A549 (cell line): ENCODE data around the gene LAMP2. TPM values are rescaled to one million over a fixed set of nuclear protein-coding genes. Genes with fewer than 3 reads are reported as not detected.
A peak's percentile ranks its signal among the peaks of the same experiment; 100 is the strongest.

Experiments used
- ATAC-seq, 2 experiments: fragments of 200-7000 bp in 1 of 2; fragments of >200 bp in 1 of 2; cut with Nextera tagmentation in 1 of 2; cut with Tn5 transposase in 1 of 2; 3 replicates each; pipeline versions ENCODE4 v1.8.0 to v1.9.1; 2018 to 2020; ENCODE audit warnings: mild to moderate bottlenecking in 1 of 2, moderate library complexity in 1 of 2
- CTCF ChIA-PET: fragments of 300-600 bp; sonication (Branson Sonifier 250); formaldehyde crosslinking; extraction: SDS; loops from one replicate; lab custom pipeline; 2021; ENCODE audit warnings: antibody characterized with exemption, inconsistent platforms; lab: Yijun Ruan, JAX
- POLR2A ChIA-PET: fragments of 350-600 bp; formaldehyde crosslinking; extraction: SDS; loops from one replicate; lab custom pipeline; 2021; ENCODE audit warnings: antibody characterized with exemption, inconsistent platforms; lab: Yijun Ruan, JAX
- DNase-seq, 2 experiments: peaks; one replicate each; pipeline versions ENCODE4 v3.0.0 to v3.0.0-alpha.2; 2011 to 2016; ENCODE audit warnings: low read depth in 1 of 2, low spot score in 1 of 2
- FAIRE-seq: peaks from 2 replicates; lab custom pipeline; 2011; peaks lifted over from hg19 to GRCh38; lab: Jason Lieb, UNC
- H3K27ac ChIP-seq, 2 experiments: fragments of >200 bp; sonication (Bioruptor Twin); formaldehyde crosslinking; 3 replicates each; pipeline ENCODE4 v1.5.1; 2016 to 2017
- H3K4me1 ChIP-seq: fragments of >200 bp; sonication (Bioruptor Twin); formaldehyde crosslinking; 3 replicates; pipeline ENCODE4 v1.6.1; 2016
- H3K4me2 ChIP-seq: fragments of >200 bp; sonication (Bioruptor Twin); formaldehyde crosslinking; 3 replicates; pipeline ENCODE4 v1.6.1; 2016
- H3K4me3 ChIP-seq: fragments of >200 bp; sonication (Bioruptor Twin); formaldehyde crosslinking; 3 replicates; pipeline ENCODE4 v1.5.1; 2016
- H3K9me3 ChIP-seq: fragments of >200 bp; sonication (Bioruptor Twin); formaldehyde crosslinking; 3 replicates; pipeline ENCODE4 v1.6.1; 2016
- CBX8 ChIP-seq: fragments of 200-600 bp; sonication (generic); IDR thresholded peaks from 2 replicates; pipeline ENCODE4 v1.6.1; 2016
- EP300 ChIP-seq, 2 experiments: fragments of >200 bp; sonication (Bioruptor Twin); formaldehyde crosslinking; IDR thresholded peaks; 2 replicates in 1 of 2; 3 replicates in 1 of 2; pipeline ENCODE4 v1.6.1; 2016 to 2017
- HEYL ChIP-seq: fragments of 250-450 bp; sonication (Bioruptor Pico); IDR thresholded peaks from 2 replicates; pipeline ENCODE4 v1.8.0; 2021; ENCODE audit warnings: mild to moderate bottlenecking, moderate library complexity
- HOXA7 ChIP-seq: fragments of 250-450 bp; sonication (Bioruptor Pico); IDR thresholded peaks from 2 replicates; pipeline ENCODE4 v1.5.0; 2020; ENCODE audit warnings: mild to moderate bottlenecking, moderate library complexity
- HOXB13 ChIP-seq: fragments of 250-450 bp; sonication (Bioruptor Pico); IDR thresholded peaks from 2 replicates; pipeline ENCODE4 v1.5.0; 2020; ENCODE audit warnings: low read depth, mild to moderate bottlenecking, moderate library complexity
- JUN ChIP-seq, 2 experiments: fragments of >200 bp; sonication (Bioruptor Twin); formaldehyde crosslinking; IDR thresholded peaks; 2 replicates in 1 of 2; 3 replicates in 1 of 2; pipeline ENCODE4 v1.6.1; 2016 to 2017
- KDM1A ChIP-seq: fragments of 200-600 bp; sonication (generic); IDR thresholded peaks from 2 replicates; pipeline ENCODE4 v1.6.1; 2016; ENCODE audit warnings: low read depth, mild to moderate bottlenecking
- MAFK ChIP-seq: fragments of 450-650 bp; IDR thresholded peaks from 2 replicates; pipeline ENCODE4 v1.6.1; 2014; ENCODE audit not compliant: partially characterized antibody
- MAZ ChIP-seq: fragments of 150-350 bp; IDR thresholded peaks from 2 replicates; pipeline ENCODE4 v1.6.1; 2014; ENCODE audit warnings: antibody characterized with exemption, low read depth, low read length, borderline replicate concordance
- MYC ChIP-seq: IDR thresholded peaks from 2 replicates; pipeline ENCODE4 v1.6.1; 2012; ENCODE audit warnings: mild to moderate bottlenecking, inconsistent platforms, low read length, improper control_type of control experiment, borderline replicate concordance
- NR3C1 ChIP-seq: fragments of >200 bp; sonication (Bioruptor Twin); formaldehyde crosslinking; IDR thresholded peaks from 3 replicates; pipeline ENCODE4 v1.6.1; 2017
- POLR2AphosphoS2 ChIP-seq: conservative IDR thresholded peaks from 2 replicates; pipeline ENCODE4 v1.6.1; 2012; ENCODE audit warnings: low read length, improper control_type of control experiment, inconsistent platforms
- RFX5 ChIP-seq: fragments of 450-650 bp; IDR thresholded peaks from 2 replicates; pipeline ENCODE4 v1.7.1; 2014; ENCODE audit warnings: antibody characterized with exemption, mild to moderate bottlenecking, moderate library complexity
- ZC3H11A ChIP-seq: fragments of 450-650 bp; IDR thresholded peaks from 2 replicates; pipeline ENCODE4 v1.6.1; 2014; ENCODE audit warnings: antibody characterized with exemption, mild to moderate bottlenecking
- ZFP36 ChIP-seq: fragments of 450-650 bp; IDR thresholded peaks from 2 replicates; pipeline ENCODE4 v1.6.1; 2014; ENCODE audit warnings: borderline replicate concordance; ENCODE audit not compliant: partially characterized antibody
- WGBS: methylation state at CpG from one replicate; pipeline ENCODE4 v1.1.6; 2017; ENCODE audit errors: missing lambda C conversion rate; 5-methylcytosine and 5-hydroxymethylcytosine counted together
- polyA plus RNA-seq, 4 experiments: library from polyadenylated mRNA; depleted of rRNA in 3 of 4; stranded (reverse); fragments of >200 nt; fragmentation: RNase III in 1 of 4; extraction: RNeasy Plus Mini Kit Qiagen cat#74134 plus additional on column Dnase treatment in 1 of 4; gene quantifications; 2 replicates in 3 of 4; 3 replicates in 1 of 4; pipeline ENCODE4 v1.2.3, GENCODE V29; 2011 to 2017
- TF ChIP-seq, protein P1 (sequence below): IDR thresholded peaks from 2 replicates; pipeline ENCODE4 v1.6.1; 2012
- TF ChIP-seq, protein P2 (sequence below): fragments of 250-450 bp; sonication (Bioruptor Pico); IDR thresholded peaks from 2 replicates; pipeline ENCODE4 v1.5.0; 2020; ENCODE audit warnings: low read depth, mild to moderate bottlenecking, moderate library complexity
- TF ChIP-seq, protein P3 (sequence below): fragments of 250-450 bp; sonication (Bioruptor Pico); IDR thresholded peaks from 2 replicates; pipeline ENCODE4 v1.5.0; 2021; ENCODE audit warnings: mild to moderate bottlenecking, moderate library complexity, borderline replicate concordance
- TF ChIP-seq, protein P4 (sequence below): fragments of >200 bp; sonication (Bioruptor Twin); formaldehyde crosslinking; IDR thresholded peaks from 3 replicates; pipeline ENCODE4 v1.6.1; 2016
- TF ChIP-seq, protein P5 (sequence below): fragments of 200-600 bp; sonication (generic); IDR thresholded peaks from 2 replicates; pipeline ENCODE4 v1.6.1; 2016; ENCODE audit warnings: antibody characterized with exemption, mild to moderate bottlenecking, moderate library complexity
- TF ChIP-seq, protein P6 (sequence below): fragments of >200 bp; sonication (Bioruptor Twin); formaldehyde crosslinking; IDR thresholded peaks from 3 replicates; pipeline ENCODE4 v1.5.1; 2016

The LAMP2 gene
- polyA plus RNA-seq, 2 of the 4 experiments (the other 2 are of a cell fraction) = 76.9 to 79.5 TPM

DNA sequence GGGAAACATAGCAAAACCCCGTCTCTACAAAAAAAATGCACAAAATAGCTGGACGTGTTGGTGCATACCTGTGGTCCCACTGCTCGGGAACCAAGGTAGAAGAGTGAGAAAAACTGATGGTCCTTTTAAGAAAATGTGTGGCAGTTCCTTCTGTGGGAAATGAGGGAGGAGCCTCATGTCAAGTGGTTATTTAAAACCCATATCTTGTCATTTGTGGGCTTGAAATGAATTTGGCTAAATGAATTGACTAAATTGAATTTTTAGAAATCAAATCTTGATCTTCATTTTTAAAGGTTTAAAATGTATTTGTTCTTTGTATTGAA, 16.2 kb upstream of the LAMP2 start:
- peaks cover 7% of the 10 kb centered on the region; the same call in 1 of the 3 replicates for H3K4me1 ChIP-seq
- no peak for TF ChIP-seq JUN (IDR thresholded peaks at IDR 0.05)
- TF ChIP-seq, protein P1, sequence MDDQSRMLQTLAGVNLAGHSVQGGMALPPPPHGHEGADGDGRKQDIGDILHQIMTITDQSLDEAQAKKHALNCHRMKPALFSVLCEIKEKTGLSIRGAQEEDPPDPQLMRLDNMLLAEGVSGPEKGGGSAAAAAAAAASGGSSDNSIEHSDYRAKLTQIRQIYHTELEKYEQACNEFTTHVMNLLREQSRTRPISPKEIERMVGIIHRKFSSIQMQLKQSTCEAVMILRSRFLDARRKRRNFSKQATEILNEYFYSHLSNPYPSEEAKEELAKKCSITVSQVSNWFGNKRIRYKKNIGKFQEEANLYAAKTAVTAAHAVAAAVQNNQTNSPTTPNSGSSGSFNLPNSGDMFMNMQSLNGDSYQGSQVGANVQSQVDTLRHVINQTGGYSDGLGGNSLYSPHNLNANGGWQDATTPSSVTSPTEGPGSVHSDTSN = no peak
- TF ChIP-seq, protein P2, sequence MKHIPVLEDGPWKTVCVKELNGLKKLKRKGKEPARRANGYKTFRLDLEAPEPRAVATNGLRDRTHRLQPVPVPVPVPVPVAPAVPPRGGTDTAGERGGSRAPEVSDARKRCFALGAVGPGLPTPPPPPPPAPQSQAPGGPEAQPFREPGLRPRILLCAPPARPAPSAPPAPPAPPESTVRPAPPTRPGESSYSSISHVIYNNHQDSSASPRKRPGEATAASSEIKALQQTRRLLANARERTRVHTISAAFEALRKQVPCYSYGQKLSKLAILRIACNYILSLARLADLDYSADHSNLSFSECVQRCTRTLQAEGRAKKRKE = no peak
- no peak for TF ChIP-seq EP300 (IDR thresholded peaks at IDR 0.05)
- TF ChIP-seq HEYL (CRISPR knock-in tag) = no peak
- no peak for TF ChIP-seq MAZ
- no peak for TF ChIP-seq HOXB13
- TF ChIP-seq, protein P3, sequence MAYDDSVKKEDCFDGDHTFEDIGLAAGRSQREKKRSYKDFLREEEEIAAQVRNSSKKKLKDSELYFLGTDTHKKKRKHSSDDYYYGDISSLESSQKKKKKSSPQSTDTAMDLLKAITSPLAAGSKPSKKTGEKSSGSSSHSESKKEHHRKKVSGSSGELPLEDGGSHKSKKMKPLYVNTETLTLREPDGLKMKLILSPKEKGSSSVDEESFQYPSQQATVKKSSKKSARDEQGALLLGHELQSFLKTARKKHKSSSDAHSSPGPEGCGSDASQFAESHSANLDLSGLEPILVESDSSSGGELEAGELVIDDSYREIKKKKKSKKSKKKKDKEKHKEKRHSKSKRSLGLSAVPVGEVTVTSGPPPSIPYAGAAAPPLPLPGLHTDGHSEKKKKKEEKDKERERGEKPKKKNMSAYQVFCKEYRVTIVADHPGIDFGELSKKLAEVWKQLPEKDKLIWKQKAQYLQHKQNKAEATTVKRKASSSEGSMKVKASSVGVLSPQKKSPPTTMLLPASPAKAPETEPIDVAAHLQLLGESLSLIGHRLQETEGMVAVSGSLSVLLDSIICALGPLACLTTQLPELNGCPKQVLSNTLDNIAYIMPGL (CRISPR knock-in tag) = no peak
- TF ChIP-seq, protein P4, sequence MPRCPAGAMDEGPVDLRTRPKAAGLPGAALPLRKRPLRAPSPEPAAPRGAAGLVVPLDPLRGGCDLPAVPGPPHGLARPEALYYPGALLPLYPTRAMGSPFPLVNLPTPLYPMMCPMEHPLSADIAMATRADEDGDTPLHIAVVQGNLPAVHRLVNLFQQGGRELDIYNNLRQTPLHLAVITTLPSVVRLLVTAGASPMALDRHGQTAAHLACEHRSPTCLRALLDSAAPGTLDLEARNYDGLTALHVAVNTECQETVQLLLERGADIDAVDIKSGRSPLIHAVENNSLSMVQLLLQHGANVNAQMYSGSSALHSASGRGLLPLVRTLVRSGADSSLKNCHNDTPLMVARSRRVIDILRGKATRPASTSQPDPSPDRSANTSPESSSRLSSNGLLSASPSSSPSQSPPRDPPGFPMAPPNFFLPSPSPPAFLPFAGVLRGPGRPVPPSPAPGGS = no peak
- TF ChIP-seq, protein P5, sequence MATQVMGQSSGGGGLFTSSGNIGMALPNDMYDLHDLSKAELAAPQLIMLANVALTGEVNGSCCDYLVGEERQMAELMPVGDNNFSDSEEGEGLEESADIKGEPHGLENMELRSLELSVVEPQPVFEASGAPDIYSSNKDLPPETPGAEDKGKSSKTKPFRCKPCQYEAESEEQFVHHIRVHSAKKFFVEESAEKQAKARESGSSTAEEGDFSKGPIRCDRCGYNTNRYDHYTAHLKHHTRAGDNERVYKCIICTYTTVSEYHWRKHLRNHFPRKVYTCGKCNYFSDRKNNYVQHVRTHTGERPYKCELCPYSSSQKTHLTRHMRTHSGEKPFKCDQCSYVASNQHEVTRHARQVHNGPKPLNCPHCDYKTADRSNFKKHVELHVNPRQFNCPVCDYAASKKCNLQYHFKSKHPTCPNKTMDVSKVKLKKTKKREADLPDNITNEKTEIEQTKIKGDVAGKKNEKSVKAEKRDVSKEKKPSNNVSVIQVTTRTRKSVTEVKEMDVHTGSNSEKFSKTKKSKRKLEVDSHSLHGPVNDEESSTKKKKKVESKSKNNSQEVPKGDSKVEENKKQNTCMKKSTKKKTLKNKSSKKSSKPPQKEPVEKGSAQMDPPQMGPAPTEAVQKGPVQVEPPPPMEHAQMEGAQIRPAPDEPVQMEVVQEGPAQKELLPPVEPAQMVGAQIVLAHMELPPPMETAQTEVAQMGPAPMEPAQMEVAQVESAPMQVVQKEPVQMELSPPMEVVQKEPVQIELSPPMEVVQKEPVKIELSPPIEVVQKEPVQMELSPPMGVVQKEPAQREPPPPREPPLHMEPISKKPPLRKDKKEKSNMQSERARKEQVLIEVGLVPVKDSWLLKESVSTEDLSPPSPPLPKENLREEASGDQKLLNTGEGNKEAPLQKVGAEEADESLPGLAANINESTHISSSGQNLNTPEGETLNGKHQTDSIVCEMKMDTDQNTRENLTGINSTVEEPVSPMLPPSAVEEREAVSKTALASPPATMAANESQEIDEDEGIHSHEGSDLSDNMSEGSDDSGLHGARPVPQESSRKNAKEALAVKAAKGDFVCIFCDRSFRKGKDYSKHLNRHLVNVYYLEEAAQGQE = no peak
- TF ChIP-seq, protein P6, sequence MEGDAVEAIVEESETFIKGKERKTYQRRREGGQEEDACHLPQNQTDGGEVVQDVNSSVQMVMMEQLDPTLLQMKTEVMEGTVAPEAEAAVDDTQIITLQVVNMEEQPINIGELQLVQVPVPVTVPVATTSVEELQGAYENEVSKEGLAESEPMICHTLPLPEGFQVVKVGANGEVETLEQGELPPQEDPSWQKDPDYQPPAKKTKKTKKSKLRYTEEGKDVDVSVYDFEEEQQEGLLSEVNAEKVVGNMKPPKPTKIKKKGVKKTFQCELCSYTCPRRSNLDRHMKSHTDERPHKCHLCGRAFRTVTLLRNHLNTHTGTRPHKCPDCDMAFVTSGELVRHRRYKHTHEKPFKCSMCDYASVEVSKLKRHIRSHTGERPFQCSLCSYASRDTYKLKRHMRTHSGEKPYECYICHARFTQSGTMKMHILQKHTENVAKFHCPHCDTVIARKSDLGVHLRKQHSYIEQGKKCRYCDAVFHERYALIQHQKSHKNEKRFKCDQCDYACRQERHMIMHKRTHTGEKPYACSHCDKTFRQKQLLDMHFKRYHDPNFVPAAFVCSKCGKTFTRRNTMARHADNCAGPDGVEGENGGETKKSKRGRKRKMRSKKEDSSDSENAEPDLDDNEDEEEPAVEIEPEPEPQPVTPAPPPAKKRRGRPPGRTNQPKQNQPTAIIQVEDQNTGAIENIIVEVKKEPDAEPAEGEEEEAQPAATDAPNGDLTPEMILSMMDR = no peak
- no peak for TF ChIP-seq HOXA7 (CRISPR knock-in tag)
- no peak for TF ChIP-seq MAFK
- no peak for TF ChIP-seq ZC3H11A
- TF ChIP-seq MYC = no peak
- peak overlapping the region; percentile 42 for H3K4me3 ChIP-seq
- peak overlapping the region; percentile 74 for H3K4me2 ChIP-seq
- POLR2A ChIA-PET = no interaction called here
- WGBS = 97% methylated on average over 3 of the region's 3 CpGs
- CTCF ChIA-PET = interaction anchor here (0.9 to 2.1 kb wide), 6 partner anchors 9 to 886 kb away, joined by 3 to 7 read pairs (median 4); no protein-coding TSS in a partner anchor
- DNase-seq = peak in 1 of 2 experiments; percentile 10
- no peaks in the 10 kb centered on the region for H3K9me3 ChIP-seq
- ATAC-seq = no peak
- FAIRE-seq = no peak
- H3K27ac ChIP-seq = peak overlapping the region; percentile 84 to 89

GRCh38 chrX:120477453-120477852, 8.4 kb upstream of the LAMP2 start:
- WGBS = 91% methylated on average over 3 of the region's 3 CpGs
- H3K27ac ChIP-seq = no peak overlapping the region
- no peak for FAIRE-seq
- ATAC-seq = no peak
- TF ChIP-seq RFX5 = no peak
- TF ChIP-seq CBX8 = no peak
- TF ChIP-seq, protein P6 = no peak
- no peak for TF ChIP-seq ZFP36
- no peak for TF ChIP-seq NR3C1
- TF ChIP-seq, protein P3 (CRISPR knock-in tag) = no peak
- no peak for TF ChIP-seq KDM1A
- no peak for TF ChIP-seq POLR2AphosphoS2
- TF ChIP-seq, all 56 proteins: peak for 0
- DNase-seq = no peak
- ChIA-PET CTCF (interaction anchor here (1.0 to 1.1 kb wide), 2 partner anchors 21 to 227 kb away, joined by 3 read pairs; partner anchors contain the start of gene ZBTB33), POLR2A (no interaction called here)
- Histone ChIP-seq H3K4me2 (no peak overlapping the region), H3K9me3 (no peaks in the 10 kb centered on the region), H3K4me1 (no peaks in the 10 kb centered on the region), H3K4me3 (no peak overlapping the region)
